ENCODE data around the gene MARS1. TPM values are rescaled to one million over a fixed set of nuclear protein-coding genes. Genes with fewer than 3 reads are reported as not detected.
A peak's percentile ranks its signal among the peaks of the same experiment; 100 is the strongest.

MARS1 gene
- total RNA-seq, 1 donor from 2014 or later = 131 TPM

- Histone ChIP-seq H3K9me3 (no peaks in the 10 kb centered on the region), H3K27me3 (ENCODE audit: low read depth) (no peaks in the 10 kb centered on the region), H3K4me1 (peaks cover 36% of the 10 kb centered on the region), H3K36me3 (no peaks in the 10 kb centered on the region), H3K27ac (peak overlapping the region; percentile 68), H3K4me3 (peak overlapping the region; percentile 83)
- ATAC-seq (peak; percentile 87 to 91), DNase-seq (peak; percentile 88)
- TF ChIP-seq, protein P1, sequence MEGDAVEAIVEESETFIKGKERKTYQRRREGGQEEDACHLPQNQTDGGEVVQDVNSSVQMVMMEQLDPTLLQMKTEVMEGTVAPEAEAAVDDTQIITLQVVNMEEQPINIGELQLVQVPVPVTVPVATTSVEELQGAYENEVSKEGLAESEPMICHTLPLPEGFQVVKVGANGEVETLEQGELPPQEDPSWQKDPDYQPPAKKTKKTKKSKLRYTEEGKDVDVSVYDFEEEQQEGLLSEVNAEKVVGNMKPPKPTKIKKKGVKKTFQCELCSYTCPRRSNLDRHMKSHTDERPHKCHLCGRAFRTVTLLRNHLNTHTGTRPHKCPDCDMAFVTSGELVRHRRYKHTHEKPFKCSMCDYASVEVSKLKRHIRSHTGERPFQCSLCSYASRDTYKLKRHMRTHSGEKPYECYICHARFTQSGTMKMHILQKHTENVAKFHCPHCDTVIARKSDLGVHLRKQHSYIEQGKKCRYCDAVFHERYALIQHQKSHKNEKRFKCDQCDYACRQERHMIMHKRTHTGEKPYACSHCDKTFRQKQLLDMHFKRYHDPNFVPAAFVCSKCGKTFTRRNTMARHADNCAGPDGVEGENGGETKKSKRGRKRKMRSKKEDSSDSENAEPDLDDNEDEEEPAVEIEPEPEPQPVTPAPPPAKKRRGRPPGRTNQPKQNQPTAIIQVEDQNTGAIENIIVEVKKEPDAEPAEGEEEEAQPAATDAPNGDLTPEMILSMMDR (IDR thresholded peaks at IDR 0.05) = peak; percentile 92
- intact Hi-C loops (cut with DNase I) = no loop called here
Observed at GRCh38 chr12:57462251-57462911, 25.5 kb upstream of the MARS1 start.

DNA sequence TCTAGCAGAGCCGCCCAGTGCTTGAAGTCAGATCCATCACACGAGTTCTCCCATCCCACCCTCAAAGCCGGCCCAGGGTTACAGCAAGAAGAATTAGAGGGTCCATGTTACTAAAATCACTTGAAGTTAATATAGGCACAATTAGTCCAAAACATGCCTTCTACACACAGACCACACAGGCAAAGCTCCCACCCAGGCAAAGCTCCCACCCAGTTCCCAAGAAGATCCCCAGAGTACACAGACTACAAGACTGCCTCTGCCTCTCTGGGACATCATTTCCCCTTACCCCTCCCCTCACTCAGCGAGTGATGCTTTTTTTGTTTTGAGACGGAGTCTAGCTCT is 25.0 kb upstream of the MARS1 start:
- Histone ChIP-seq H3K36me3 (no peaks in the 10 kb centered on the region), H3K4me3 (peak overlapping the region; percentile 83), H3K4me1 (peaks cover 36% of the 10 kb centered on the region), H3K27ac (no peak overlapping the region), H3K9me3 (no peaks in the 10 kb centered on the region), H3K27me3 (ENCODE audit: low read depth) (peaks cover 3% of the 10 kb centered on the region)
- TF ChIP-seq, protein P1 (IDR thresholded peaks at IDR 0.05) = peak; percentile 29
- DNase-seq = no peak
- ATAC-seq = no peak
- intact Hi-C loops (cut with DNase I) = no loop called here

DNA sequence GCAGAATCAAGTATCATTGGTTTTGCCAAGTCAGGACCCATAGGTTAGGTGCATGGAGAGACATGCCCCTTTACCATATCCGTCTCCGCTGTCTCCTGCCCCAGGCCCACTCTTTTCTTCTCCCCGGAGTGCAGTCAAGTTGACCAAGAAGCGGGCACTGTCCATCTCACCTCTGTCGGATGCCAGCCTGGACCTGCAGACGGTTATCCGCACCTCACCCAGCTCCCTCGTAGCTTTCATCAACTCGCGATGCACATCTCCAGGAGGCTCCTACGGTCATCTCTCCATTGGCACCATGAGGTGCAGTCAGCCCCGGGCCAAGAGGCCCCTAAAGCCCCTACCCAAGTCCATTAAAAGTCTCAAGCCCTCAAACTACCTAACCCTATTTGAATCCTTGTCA is 23.3 kb upstream of the MARS1 start:
- peaks cover 5% of the 10 kb centered on the region for H3K27me3 ChIP-seq (ENCODE audit: low read depth)
- intact Hi-C loops (cut with DNase I) = no loop called here

DNA sequence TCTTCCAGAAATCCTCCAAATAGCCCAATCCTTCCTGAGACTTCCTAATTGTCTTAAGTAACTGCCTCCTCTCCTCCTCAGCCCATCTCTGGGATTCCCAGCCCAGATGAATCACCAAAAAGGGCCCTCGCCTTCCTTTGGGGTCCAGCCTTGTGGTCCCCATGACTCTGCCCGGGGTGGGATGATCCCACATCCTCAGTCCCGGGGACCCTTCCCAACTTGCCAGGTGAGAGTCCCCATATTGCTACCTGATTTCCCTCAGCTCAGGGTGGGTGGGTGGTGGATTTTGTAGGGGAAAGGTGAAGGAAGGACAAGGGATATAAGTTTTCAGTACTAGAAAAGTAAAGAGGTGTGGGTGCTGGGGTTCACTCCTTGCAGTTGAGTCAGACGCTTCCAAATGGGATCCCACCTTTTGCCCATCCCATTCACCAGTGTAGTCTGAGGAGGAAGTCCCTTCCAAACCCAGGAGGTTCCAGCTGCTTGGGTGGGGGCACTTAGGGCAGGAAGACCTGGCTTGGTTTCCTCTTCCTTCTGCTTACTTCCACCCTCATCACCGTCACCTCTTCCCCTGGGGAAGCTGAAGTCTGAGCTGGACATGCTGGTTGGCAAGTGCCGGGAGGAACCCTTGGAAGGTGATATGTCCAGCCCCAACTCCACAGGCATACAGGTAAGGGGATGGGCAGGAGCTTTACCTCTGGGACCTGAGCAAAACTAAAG is 22.7 kb upstream of the MARS1 start:
- intact Hi-C loops (cut with DNase I) = no loop called here
- H3K27me3 ChIP-seq (ENCODE audit: low read depth) = peaks cover 5% of the 10 kb centered on the region
- no peaks in the 10 kb centered on the region for H3K9me3 ChIP-seq
- ATAC-seq (no peak), DNase-seq (no peak)
- H3K4me1 ChIP-seq = peaks cover 25% of the 10 kb centered on the region
- H3K4me3 ChIP-seq = no peak overlapping the region
- TF ChIP-seq, protein P1 (IDR thresholded peaks at IDR 0.05) = no peak
- H3K27ac ChIP-seq = no peak overlapping the region
- no peaks in the 10 kb centered on the region for H3K36me3 ChIP-seq

More for the DNA sequence above, 23.3 kb upstream of the MARS1 start:
- Histone ChIP-seq H3K9me3 (no peaks in the 10 kb centered on the region), H3K36me3 (no peaks in the 10 kb centered on the region), H3K4me3 (no peak overlapping the region), H3K27ac (no peak overlapping the region), H3K4me1 (peaks cover 28% of the 10 kb centered on the region)
- TF ChIP-seq, protein P1 (IDR thresholded peaks at IDR 0.05) = no peak
- ATAC-seq (no peak), DNase-seq (no peak)

- intact Hi-C loops (cut with DNase I) = no loop called here
- no peaks in the 10 kb centered on the region for H3K36me3 ChIP-seq
- peaks cover 18% of the 10 kb centered on the region for H3K4me1 ChIP-seq
- TF ChIP-seq, protein P1 (IDR thresholded peaks at IDR 0.05) = no peak
- ATAC-seq = no peak
- H3K9me3 ChIP-seq = no peaks in the 10 kb centered on the region
- H3K4me3 ChIP-seq = no peak overlapping the region
- peaks cover 5% of the 10 kb centered on the region for H3K27me3 ChIP-seq (ENCODE audit: low read depth)
- no peak for DNase-seq
- H3K27ac ChIP-seq = no peak overlapping the region
Observed at GRCh38 chr12:57465747-57466505, 21.9 kb upstream of the MARS1 start.

All from lower lobe of right lung (tissue), 2 donors.